Fibroblast of pulmonary artery (primary cell): Measurements from ENCODE around the gene SETD9.

Experiments used
- DNase-seq: peaks from one replicate; pipeline ENCODE4 v3.0.0-alpha.2; 2010; ENCODE audit warnings: low read depth
- H3K4me3 ChIP-seq: replicated peaks from 2 replicates; pipeline ENCODE4 v1.5.1; 2011; ENCODE audit warnings: low read depth, mild to moderate bottlenecking, control low read depth, low read length, moderate library complexity
- CTCF ChIP-seq: IDR thresholded peaks from 2 replicates; pipeline ENCODE4 v1.5.1; 2011; ENCODE audit warnings: mild to moderate bottlenecking, control low read depth, low read length, inconsistent platforms; ENCODE audit errors: missing control alignments

The SETD9 gene

GRCh38 chr5:56922922-56923321 lies 13.5 kb downstream of the SETD9 start:
- no peak for TF ChIP-seq CTCF
- no peak for DNase-seq
- no peak overlapping the region for H3K4me3 ChIP-seq

GRCh38 chr5:56934325-56934724 lies 24.9 kb downstream of the SETD9 start:
- TF ChIP-seq CTCF = no peak
- no peak overlapping the region for H3K4me3 ChIP-seq
- DNase-seq = no peak

- no peak for TF ChIP-seq CTCF
- no peak for DNase-seq
These were observed 29.5 kb downstream of the SETD9 start for GRCh38 chr5:56938858-56939257.

GRCh38 chr5:56941981-56942380 lies 32.6 kb downstream of the SETD9 start:
- TF ChIP-seq CTCF = no peak
- H3K4me3 ChIP-seq = no peak overlapping the region
- DNase-seq = no peak

More at GRCh38 chr5:56938858-56939257, 29.5 kb downstream of the SETD9 start:
- H3K4me3 ChIP-seq = no peak overlapping the region

- no peak overlapping the region for H3K4me3 ChIP-seq
- TF ChIP-seq CTCF = no peak
- DNase-seq = no peak
These were observed 37.7 kb downstream of the SETD9 start for GRCh38 chr5:56947052-56947451.

- H3K4me3 ChIP-seq = peak overlapping the region; percentile 83
- TF ChIP-seq CTCF = no peak
- DNase-seq = peak; percentile 84
These were observed 41.3 kb downstream of the SETD9 start for GRCh38 chr5:56950626-56951125.
